PC-9 (cell line): Measurements from ENCODE around the gene DHX16.

Experiments used
- EZH2 ChIP-seq: fragments of 200-600 bp; sonication (generic); IDR thresholded peaks from 2 replicates; pipeline ENCODE4 v1.8.0; 2017; ENCODE audit warnings: antibody characterized with exemption, low read depth
- TF ChIP-seq, protein P1 (sequence below): fragments of 200-600 bp; sonication (generic); conservative IDR thresholded peaks from 2 replicates; pipeline ENCODE4 v1.6.1; 2017; ENCODE audit warnings: mixed run types, antibody characterized with exemption, mild to moderate bottlenecking, moderate library complexity

DNA sequence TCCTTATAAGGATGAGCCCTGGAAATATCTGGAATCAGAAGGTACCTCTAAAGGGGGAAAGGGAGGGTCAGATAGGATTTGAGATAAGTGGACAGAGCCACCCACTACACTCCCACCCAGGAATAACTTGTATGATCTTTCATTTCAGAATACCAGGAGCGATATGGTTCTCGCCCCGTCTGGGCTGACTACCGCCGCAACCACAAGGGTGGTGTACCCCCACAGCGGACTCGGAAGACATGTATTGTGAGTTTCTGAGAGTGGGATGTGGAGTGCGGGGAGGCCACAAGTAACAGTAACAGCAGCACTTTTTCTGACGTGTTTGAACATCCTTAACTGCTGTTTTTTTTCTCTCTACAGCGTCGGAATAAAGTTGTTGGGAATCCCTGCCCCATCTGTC lies 53.2 kb downstream of the DHX16 start:
- TF ChIP-seq, protein P1, sequence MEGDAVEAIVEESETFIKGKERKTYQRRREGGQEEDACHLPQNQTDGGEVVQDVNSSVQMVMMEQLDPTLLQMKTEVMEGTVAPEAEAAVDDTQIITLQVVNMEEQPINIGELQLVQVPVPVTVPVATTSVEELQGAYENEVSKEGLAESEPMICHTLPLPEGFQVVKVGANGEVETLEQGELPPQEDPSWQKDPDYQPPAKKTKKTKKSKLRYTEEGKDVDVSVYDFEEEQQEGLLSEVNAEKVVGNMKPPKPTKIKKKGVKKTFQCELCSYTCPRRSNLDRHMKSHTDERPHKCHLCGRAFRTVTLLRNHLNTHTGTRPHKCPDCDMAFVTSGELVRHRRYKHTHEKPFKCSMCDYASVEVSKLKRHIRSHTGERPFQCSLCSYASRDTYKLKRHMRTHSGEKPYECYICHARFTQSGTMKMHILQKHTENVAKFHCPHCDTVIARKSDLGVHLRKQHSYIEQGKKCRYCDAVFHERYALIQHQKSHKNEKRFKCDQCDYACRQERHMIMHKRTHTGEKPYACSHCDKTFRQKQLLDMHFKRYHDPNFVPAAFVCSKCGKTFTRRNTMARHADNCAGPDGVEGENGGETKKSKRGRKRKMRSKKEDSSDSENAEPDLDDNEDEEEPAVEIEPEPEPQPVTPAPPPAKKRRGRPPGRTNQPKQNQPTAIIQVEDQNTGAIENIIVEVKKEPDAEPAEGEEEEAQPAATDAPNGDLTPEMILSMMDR, result no peak
- TF ChIP-seq EZH2, result no peak
